Lower lobe of right lung (tissue), 2 donors: ENCODE measurements around the gene CCDC188. TPM values are rescaled to one million over a fixed set of nuclear protein-coding genes. Genes with fewer than 3 reads are reported as not detected.

ENCODE experiments used
- ATAC-seq, 2 donors: fragments of 200-7000 bp; cut with Tn5 transposase; one replicate each; pipeline ENCODE4 v1.9.1; 2020 to 2022; ENCODE audit warnings: mild to moderate bottlenecking in 2 of 2, moderate library complexity in 2 of 2
- DNase-seq: peaks from one replicate; pipeline ENCODE4 v3.0.0-alpha.2; 2020
- H3K27ac ChIP-seq: fragments of 200-600 bp; one replicate; pipeline ENCODE4 v1.8.0; 2022
- H3K27me3 ChIP-seq: fragments of 200-600 bp; one replicate; pipeline ENCODE4 v1.8.0; 2022; ENCODE audit warnings: low read depth
- H3K36me3 ChIP-seq: fragments of 200-600 bp; one replicate; pipeline ENCODE4 v1.8.0; 2022; ENCODE audit warnings: mild to moderate bottlenecking
- H3K4me1 ChIP-seq: fragments of 200-600 bp; one replicate; pipeline ENCODE4 v1.8.0; 2022
- H3K4me3 ChIP-seq: fragments of 200-600 bp; one replicate; pipeline ENCODE4 v1.8.0; 2022; ENCODE audit warnings: mild to moderate bottlenecking
- H3K9me3 ChIP-seq: fragments of 200-600 bp; one replicate; pipeline ENCODE4 v1.8.0; 2022
- CTCF ChIP-seq: fragments of 200-600 bp; IDR thresholded peaks from one replicate; pipeline ENCODE4 v1.8.0; 2022; ENCODE audit warnings: antibody characterized with exemption, mild to moderate bottlenecking
- intact Hi-C: fragments of 100-400 bp; cut with DNase I; formaldehyde crosslinking; loops from one replicate; pipeline ENCODE4 v1.11.0; 2022
- total RNA-seq: library from RNA; stranded (reverse); fragmentation: NEBNext Ultra II Directional; extraction: Animal tissue kit (Norgen Biotek cat#: 25700); gene quantifications from one replicate; pipeline ENCODE4 v1.2.1, GENCODE V29; 2021
- donor health status: DM: no; HTN: yes; CAD: no; lungs with severe emphysema.

Gene CCDC188
- total RNA-seq, 1 donor from 2014 or later, result 0.77 TPM

- intact Hi-C loops, result no loop called here
- DNase-seq, result no peak
- no peak for TF ChIP-seq CTCF
Measured at GRCh38 chr22:20176421-20177085, 25.7 kb upstream of the CCDC188 start.

GRCh38 chr22:20175597-20175900 lies 24.7 kb upstream of the CCDC188 start:
- no peaks in the 10 kb centered on the region for H3K36me3 ChIP-seq
- intact Hi-C loops, result no loop called here
- no peak overlapping the region for H3K27ac ChIP-seq
- ATAC-seq, result no peak
- no peak for DNase-seq
- H3K4me1 ChIP-seq, result no peaks in the 10 kb centered on the region
- no peaks in the 10 kb centered on the region for H3K27me3 ChIP-seq
- no peak overlapping the region for H3K4me3 ChIP-seq
- no peak for TF ChIP-seq CTCF
- H3K9me3 ChIP-seq, result no peaks in the 10 kb centered on the region

More at GRCh38 chr22:20176421-20177085, 25.7 kb upstream of the CCDC188 start:
- no peaks in the 10 kb centered on the region for H3K4me1 ChIP-seq
- no peaks in the 10 kb centered on the region for H3K9me3 ChIP-seq
- H3K36me3 ChIP-seq, result no peaks in the 10 kb centered on the region
- H3K27ac ChIP-seq, result no peak overlapping the region
- H3K27me3 ChIP-seq, result no peaks in the 10 kb centered on the region
- no peak overlapping the region for H3K4me3 ChIP-seq
- no peak for ATAC-seq

- Histone ChIP-seq H3K4me3 (no peak overlapping the region), H3K27me3 (no peaks in the 10 kb centered on the region), H3K36me3 (no peaks in the 10 kb centered on the region), H3K4me1 (no peaks in the 10 kb centered on the region), H3K9me3 (no peaks in the 10 kb centered on the region), H3K27ac (no peak overlapping the region)
- intact Hi-C loops, result no loop called here
- ATAC-seq (no peak), DNase-seq (no peak)
- TF ChIP-seq CTCF, result no peak
Measured at GRCh38 chr22:20174785-20175596, 24.1 kb upstream of the CCDC188 start.

GRCh38 chr22:20173772-20174171 lies 22.9 kb upstream of the CCDC188 start:
- Histone ChIP-seq H3K4me3 (no peak overlapping the region), H3K27me3 (no peaks in the 10 kb centered on the region), H3K27ac (no peak overlapping the region), H3K4me1 (no peaks in the 10 kb centered on the region), H3K36me3 (no peaks in the 10 kb centered on the region), H3K9me3 (no peaks in the 10 kb centered on the region)
- no peak for TF ChIP-seq CTCF
- no peak for DNase-seq
- ATAC-seq, result no peak
- intact Hi-C loops, result no loop called here

- no peak for ATAC-seq
- Histone ChIP-seq H3K36me3 (no peaks in the 10 kb centered on the region), H3K27me3 (no peaks in the 10 kb centered on the region), H3K9me3 (no peaks in the 10 kb centered on the region), H3K4me1 (no peaks in the 10 kb centered on the region), H3K27ac (no peak overlapping the region), H3K4me3 (no peak overlapping the region)
- TF ChIP-seq CTCF, result no peak
- intact Hi-C loops, result no loop called here
- DNase-seq, result no peak
Measured at GRCh38 chr22:20173246-20173645, 22.4 kb upstream of the CCDC188 start.
